Hematopoietic multipotent progenitor cell treated with erythropoietin and hydrocortisone succinate and interleukin-3 and kit ligand, for 17 days (in vitro differentiated cells): ENCODE measurements around the gene TRIM17.
A peak's percentile ranks its signal among the peaks of the same experiment; 100 is the strongest.

Source experiments
- DNase-seq: peaks from one replicate; pipeline ENCODE4 v3.0.0-alpha.2; 2015; ENCODE audit warnings: low spot score

The TRIM17 gene

DNA sequence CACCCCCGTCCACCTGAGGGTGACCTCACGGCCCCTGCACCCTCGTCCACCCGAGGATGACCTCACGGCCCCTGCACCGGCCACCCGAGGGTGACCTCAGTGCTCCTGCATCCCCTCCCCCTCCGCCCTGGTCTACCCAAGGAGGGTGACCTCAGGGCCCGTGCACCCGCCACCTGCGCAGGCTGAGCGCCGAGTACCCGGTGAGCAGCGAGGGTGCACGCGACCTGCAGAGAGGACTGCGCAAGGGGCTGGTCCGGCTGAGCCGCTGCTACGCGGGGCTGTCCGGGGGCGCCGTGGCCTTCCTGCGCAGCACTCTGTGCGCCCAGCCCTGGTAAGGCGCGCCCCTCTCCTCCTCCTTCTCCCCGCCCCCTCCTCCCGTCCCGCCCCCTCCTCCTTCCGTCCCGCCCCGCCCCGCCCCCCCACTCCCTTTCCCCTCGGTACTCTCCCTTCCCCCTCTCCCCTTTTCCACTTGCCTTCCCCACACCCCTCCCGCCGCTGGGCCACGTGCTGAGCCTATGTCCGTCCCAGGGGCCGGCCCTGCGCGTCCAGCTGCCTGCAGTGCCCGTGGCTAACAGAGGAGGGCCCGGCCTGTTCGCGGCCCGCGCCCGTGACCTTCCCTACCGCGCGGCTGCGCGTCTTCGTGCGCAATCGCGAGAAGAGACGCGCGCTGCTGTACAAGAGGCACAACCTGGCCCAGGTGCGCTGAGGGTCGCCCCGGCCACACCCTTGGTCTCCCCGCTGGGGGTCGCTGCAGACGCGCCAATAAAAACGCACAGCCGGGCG is 38.4 kb downstream of the TRIM17 start:
- no peak for DNase-seq

DNA sequence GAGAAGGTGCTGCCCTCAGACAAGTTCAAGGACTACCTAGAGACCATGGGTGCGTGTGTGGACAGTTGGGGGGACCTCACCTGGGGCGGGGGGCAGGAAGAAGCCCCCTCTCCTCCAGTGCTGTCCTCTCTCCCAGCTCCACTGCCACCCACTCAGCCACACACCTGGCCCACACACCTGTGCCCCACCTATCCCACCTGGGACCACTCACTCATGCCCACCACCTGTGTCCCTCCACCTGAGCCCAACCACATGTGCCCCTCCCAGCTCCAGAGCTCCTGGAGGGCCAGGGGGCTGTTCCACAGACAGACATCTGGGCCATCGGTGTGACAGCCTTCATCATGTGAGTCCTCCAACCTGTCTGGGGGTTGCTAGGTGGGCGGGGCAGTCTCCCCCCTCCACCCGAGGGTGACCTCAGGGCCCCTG is 39.0 kb downstream of the TRIM17 start:
- no peak for DNase-seq

DNA sequence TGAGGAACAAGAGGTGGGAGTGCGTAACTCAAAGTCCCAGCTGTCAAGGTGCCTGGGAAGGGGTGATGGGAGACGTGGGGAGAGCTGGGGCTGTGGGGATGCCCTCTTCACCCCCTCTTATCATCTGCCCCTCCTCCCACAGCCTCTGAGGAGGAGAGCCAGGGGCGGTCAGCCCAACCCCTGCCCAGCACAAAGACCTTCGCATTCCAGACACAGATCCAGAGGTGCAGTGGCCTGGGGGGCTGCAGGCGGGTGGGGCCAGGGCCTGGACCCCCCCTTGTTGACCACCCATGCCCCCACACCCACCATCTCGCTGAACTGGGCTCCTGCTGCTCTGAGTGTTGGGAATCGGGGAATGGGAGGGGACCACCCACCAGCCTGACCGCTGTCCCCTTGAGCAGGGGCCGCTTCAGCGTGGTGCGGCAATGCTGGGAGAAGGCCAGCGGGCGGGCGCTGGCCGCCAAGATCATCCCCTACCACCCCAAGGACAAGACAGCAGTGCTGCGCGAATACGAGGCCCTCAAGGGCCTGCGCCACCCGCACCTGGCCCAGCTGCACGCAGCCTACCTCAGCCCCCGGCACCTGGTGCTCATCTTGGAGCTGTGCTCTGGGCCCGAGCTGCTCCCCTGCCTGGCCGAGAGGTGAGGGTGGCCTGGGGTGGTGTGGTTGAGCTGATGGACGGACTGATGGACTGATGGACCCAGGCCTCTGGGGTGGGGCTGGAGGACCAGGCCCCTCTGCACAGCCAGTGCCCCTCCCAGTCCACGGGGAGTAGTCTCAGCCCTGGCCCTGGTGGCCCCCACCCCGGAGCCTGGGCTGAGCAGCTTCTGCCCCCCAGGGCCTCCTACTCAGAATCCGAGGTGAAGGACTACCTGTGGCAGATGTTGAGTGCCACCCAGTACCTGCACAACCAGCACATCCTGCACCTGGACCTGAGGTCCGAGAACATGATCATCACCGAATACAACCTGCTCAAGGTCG is 39.7 kb downstream of the TRIM17 start:
- DNase-seq: no peak

GRCh38 chr1:228376262-228376628 is 40.4 kb downstream of the TRIM17 start:
- no peak for DNase-seq

DNA sequence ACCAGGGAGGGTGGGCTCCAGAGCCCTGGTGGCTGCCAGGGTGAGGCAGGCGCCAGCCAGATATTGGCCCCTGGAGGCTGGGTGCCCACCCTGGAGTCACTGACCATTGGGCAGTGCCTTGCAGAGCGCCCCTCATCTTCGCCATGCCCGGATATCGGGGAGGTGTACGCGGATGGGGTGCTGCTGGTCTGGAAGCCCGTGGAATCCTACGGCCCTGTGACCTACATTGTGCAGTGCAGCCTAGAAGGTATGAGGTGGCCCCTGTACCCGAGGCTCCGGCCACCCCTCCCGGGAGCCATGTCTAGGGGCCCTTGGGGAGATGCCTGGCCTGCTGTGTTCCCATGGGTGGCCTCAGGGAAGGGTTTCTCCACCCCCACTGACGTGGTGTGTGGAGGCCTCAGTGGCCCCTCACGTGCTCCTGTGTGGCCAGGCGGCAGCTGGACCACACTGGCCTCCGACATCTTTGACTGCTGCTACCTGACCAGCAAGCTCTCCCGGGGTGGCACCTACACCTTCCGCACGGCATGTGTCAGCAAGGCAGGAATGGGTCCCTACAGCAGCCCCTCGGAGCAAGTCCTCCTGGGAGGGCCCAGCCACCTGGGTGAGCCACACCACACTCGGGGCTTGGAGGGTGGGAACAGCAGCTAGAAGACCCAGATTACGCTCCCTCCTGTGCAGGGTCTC is 40.9 kb downstream of the TRIM17 start:
- no peak for DNase-seq

DNA sequence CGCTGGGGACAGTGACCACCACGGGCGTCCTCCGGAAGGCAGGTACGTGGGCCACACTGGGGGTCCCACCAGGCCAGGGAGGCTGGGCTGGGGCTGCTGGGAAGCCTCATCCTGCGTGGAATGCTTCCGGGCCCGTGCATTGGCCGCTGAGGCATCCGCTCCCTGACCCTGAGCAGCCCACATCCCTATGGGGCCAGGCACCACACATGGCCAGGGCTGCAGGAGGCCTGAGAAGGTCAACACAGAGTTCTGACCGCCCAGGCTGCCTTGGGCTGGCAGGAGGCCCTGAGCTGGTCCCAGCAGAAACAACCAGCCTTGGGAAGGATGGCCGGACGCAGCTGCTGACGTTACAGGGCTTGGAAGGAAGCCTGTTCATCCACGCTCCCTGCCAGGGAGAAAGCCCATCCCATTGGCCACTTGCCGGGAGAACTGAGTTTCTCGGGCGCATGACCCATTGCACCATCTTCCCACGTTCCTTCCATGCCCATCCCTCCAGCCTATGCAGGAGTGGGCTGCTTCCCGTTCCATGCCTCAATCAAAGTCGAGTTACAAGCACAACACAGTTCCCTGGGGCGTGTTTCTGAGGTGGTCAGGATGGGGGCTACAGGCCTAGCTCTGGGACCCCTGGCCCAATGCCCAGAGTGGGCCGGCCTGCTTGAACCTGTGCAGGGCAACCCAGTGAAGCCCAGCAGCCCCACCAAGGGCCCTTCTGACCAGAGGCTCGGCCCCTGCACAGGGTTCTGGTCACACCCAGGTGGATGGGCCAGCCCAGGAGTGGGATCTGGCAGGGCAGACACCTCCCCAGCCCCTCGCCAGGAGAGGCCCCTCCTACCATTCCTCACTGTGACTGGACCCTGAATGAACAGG is 41.7 kb downstream of the TRIM17 start:
- no peak for DNase-seq

DNA sequence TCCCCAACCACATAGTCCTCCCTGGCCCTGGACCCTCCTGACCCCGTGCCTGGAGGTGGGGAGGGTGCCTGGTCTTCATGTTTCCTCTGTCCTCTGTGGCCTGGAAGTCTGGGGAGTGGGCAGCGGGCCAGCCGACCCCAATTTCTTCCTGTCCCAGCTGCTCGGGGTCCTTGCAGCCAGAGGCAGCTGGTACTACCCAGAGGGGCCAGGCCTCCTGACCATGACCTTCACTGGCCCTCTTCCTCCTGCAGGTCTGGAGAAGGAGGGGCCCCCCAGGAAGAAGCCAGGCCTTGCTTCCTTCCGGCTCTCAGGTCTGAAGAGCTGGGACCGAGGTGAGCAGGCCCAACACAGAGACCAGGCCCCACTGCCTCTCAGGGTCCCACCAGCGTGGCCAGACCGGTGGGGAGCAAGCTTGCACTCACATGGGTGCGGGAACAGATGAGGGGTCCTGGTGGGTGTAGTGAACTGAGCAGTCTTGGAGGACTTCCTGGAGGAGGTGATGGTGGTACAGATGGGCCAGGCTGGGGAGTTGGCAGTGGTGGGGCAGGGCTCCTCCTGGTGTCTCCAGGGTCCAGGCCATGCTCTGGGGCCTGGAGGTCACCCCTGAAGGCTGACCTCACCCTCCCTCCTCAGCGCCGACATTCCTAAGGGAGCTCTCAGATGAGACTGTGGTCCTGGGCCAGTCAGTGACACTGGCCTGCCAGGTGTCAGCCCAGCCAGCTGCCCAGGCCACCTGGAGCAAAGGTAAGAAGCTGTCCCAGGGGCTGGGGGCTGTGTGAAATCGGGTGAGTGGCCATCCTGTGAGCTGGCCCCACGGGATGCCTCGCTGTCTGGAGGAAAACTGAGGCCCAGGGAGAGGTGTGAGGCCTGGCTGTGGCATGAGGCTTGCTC is 42.7 kb downstream of the TRIM17 start:
- DNase-seq: no peak

DNA sequence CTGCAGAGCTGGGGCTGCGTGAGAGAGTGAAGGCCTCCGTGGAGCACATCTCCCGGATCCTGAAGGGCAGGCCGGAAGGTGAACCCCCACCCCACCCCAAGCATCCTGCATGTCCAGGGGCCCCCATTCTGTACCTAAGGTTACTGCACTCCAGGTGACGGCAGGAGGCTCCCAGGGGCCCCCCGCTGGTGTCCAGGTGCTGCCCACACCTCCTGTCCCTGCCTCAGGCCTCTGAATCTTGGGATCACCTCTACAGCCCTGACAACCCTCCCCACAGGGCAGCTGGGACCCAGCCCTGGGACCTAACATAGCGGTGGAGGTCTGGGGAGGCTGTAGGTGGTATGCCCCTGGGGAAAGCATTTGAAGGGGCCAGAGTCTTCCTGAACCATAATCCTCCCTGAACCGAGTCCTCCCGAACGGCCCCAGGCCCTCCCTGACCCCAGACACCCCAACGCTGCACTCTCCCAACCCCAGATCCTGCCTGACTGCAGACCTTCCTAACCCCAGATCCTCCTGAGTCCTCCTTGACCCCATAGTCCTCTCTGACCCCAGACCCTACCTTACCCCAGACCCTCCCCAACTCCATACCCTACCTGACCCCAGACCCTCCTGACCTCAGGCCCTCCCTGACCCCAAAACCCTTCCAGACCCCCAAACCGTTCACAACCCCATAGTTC is 43.5 kb downstream of the TRIM17 start:
- DNase-seq: no peak

- DNase-seq: no peak
Measured at GRCh38 chr1:228372183-228373003, 44.3 kb downstream of the TRIM17 start.

DNA sequence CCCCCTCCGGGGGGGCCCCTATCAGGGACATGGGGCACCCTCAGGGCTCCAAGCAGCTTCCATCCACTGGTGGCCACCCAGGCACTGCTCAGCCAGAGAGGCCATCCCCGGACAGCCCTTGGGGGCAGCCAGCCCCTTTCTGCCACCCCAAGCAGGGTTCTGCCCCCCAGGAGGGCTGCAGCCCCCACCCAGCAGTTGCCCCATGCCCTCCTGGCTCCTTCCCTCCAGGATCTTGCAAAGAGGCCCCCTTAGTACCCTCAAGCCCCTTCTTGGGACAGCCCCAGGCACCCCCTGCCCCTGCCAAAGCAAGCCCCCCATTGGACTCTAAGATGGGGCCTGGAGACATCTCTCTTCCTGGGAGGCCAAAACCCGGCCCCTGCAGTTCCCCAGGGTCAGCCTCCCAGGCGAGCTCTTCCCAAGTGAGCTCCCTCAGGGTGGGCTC is 44.9 kb downstream of the TRIM17 start:
- no peak for DNase-seq

GRCh38 chr1:228370941-228371740 is 45.5 kb downstream of the TRIM17 start:
- no peak for DNase-seq

- no peak for DNase-seq
Measured at GRCh38 chr1:228370439-228370940, 46.2 kb downstream of the TRIM17 start.

DNA sequence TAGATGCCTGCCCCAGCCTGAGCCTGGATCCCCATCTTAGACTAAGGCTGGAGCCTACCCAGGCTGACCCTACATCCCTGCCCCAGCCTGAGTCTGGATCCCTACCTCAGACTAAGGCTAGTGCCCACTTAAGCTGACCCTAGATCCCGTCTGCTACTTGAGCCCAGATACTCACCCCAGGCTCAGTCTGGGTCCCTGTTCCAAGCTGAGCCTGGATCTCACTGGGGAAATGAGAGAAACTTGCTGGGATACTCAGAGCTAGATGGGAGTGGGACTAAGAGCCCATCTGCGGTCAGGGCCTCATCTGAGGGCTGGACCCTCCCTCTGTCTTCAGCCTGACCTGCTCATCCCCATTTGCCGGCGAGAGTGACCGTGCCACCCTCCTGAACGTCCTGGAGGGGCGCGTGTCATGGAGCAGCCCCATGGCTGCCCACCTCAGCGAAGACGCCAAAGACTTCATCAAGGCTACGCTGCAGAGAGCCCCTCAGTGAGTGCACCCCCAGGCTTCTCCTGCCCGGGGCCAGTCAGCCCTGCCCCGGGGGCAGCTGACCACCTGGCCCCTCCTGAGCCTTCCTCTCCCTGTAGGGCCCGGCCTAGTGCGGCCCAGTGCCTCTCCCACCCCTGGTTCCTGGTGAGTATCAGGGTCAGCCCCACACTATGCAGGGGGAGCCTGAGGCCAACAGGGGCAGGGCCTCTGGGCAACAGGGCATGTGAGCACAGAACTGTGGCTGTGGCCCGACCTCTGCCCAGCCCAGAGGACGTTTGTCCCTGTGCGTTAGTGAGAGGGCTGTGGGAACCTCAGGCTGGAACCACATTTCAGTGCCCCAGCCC is 46.8 kb downstream of the TRIM17 start:
- DNase-seq: no peak

GRCh38 chr1:228368801-228369607 is 47.7 kb downstream of the TRIM17 start:
- peak; percentile 6 for DNase-seq

- no peak for DNase-seq
Measured at GRCh38 chr1:228367798-228368791, 48.6 kb downstream of the TRIM17 start.
